ENCODE data around the gene LMO7.
"Not testable (repeated sequence)": the region's sequence is repeated elsewhere in the genome, so short reads cannot be mapped to it uniquely, and the experiment has no call there.

The LMO7 gene

GRCh38 chr13:75699062-75699461 is 62.9 kb downstream of the LMO7 start:
- no peak for DNase-seq (ENCODE audit: low spot score)

GRCh38 chr13:75699717-75700116 is 63.6 kb downstream of the LMO7 start:
- DNase-seq (ENCODE audit: low spot score), result not testable (repeated sequence)

- no peak for DNase-seq (ENCODE audit: low spot score)
Measured at GRCh38 chr13:75700552-75700951, 64.4 kb downstream of the LMO7 start.

- no peak for DNase-seq (ENCODE audit: low spot score)
Measured at GRCh38 chr13:75702476-75702875, 66.3 kb downstream of the LMO7 start.

GRCh38 chr13:75703769-75704168 is 67.6 kb downstream of the LMO7 start:
- no peak for DNase-seq (ENCODE audit: low spot score)

GRCh38 chr13:75704194-75704926 is 68.2 kb downstream of the LMO7 start:
- DNase-seq (ENCODE audit: low spot score), result no peak

- DNase-seq (ENCODE audit: low spot score), result no peak
Measured at GRCh38 chr13:75704927-75705288, 68.8 kb downstream of the LMO7 start.

- DNase-seq (ENCODE audit: low spot score), result no peak
Measured at GRCh38 chr13:75705395-75705794, 69.3 kb downstream of the LMO7 start.

GRCh38 chr13:75705908-75706307 is 69.8 kb downstream of the LMO7 start:
- DNase-seq (ENCODE audit: low spot score), result no peak

- DNase-seq (ENCODE audit: low spot score), result no peak
Measured at GRCh38 chr13:75713852-75714251, 77.7 kb downstream of the LMO7 start.

- DNase-seq (ENCODE audit: low spot score), result no peak
Measured at GRCh38 chr13:75715601-75716523, 79.7 kb downstream of the LMO7 start.

GRCh38 chr13:75717525-75717924 is 81.4 kb downstream of the LMO7 start:
- no peak for DNase-seq (ENCODE audit: low spot score)

- DNase-seq (ENCODE audit: low spot score), result no peak
Measured at GRCh38 chr13:75721307-75721706, 85.2 kb downstream of the LMO7 start.

- DNase-seq (ENCODE audit: low spot score), result no peak
Measured at GRCh38 chr13:75723901-75724300, 87.8 kb downstream of the LMO7 start.

GRCh38 chr13:75724752-75725517 is 88.8 kb downstream of the LMO7 start:
- DNase-seq (ENCODE audit: low spot score), result no peak

GRCh38 chr13:75725736-75726135 is 89.6 kb downstream of the LMO7 start:
- no peak for DNase-seq (ENCODE audit: low spot score)

GRCh38 chr13:75726306-75726705 is 90.2 kb downstream of the LMO7 start:
- no peak for DNase-seq (ENCODE audit: low spot score)

GRCh38 chr13:75733113-75733512 is 97.0 kb downstream of the LMO7 start:
- not testable (repeated sequence) for DNase-seq (ENCODE audit: low spot score)

GRCh38 chr13:75736173-75736572 is 100.0 kb downstream of the LMO7 start:
- DNase-seq (ENCODE audit: low spot score), result no peak

- no peak for DNase-seq (ENCODE audit: low spot score)
Measured at GRCh38 chr13:75738841-75739240, 102.7 kb downstream of the LMO7 start.

GRCh38 chr13:75739244-75739868 is 103.2 kb downstream of the LMO7 start:
- DNase-seq (ENCODE audit: low spot score), result no peak

GRCh38 chr13:75740031-75740430 is 103.9 kb downstream of the LMO7 start:
- DNase-seq (ENCODE audit: low spot score), result no peak

Measured in germinal center (tissue), 1 donor.